ES-I3 (cell line): Measurements from ENCODE around the gene ARTN.

ENCODE experiments used
- H3K36me3 ChIP-seq: 2 replicates; pipeline ENCODE4 v1.6.1; 2013; ENCODE audit warnings: mild to moderate bottlenecking, low read length, control low read depth, moderate library complexity; ENCODE audit not compliant: insufficient read depth
- H3K4me1 ChIP-seq: 2 replicates; pipeline ENCODE4 v1.6.1; 2013; ENCODE audit warnings: mild to moderate bottlenecking, control low read depth, low read length; ENCODE audit not compliant: insufficient read depth
- H3K9ac ChIP-seq: 2 replicates; pipeline ENCODE4 v1.6.1; 2013; ENCODE audit warnings: low read depth, mild to moderate bottlenecking, low read length, moderate library complexity
- H3K9me3 ChIP-seq: 2 replicates; pipeline ENCODE4 v1.6.1; 2013; ENCODE audit warnings: mild to moderate bottlenecking, low read length, moderate library complexity; ENCODE audit not compliant: control insufficient read depth, insufficient read depth

Gene ARTN

GRCh38 chr1:43977376-43978263 is 44.0 kb downstream of the ARTN start:
- Histone ChIP-seq H3K4me1 (peaks cover 12% of the 10 kb centered on the region), H3K9me3 (no peaks in the 10 kb centered on the region), H3K36me3 (peaks cover 13% of the 10 kb centered on the region), H3K9ac (no peak overlapping the region)

GRCh38 chr1:43978264-43978550 is 44.6 kb downstream of the ARTN start:
- Histone ChIP-seq H3K4me1 (peaks cover 12% of the 10 kb centered on the region), H3K9ac (no peak overlapping the region), H3K36me3 (peaks cover 13% of the 10 kb centered on the region), H3K9me3 (no peaks in the 10 kb centered on the region)

- H3K4me1 ChIP-seq = peaks cover 12% of the 10 kb centered on the region
- peaks cover 13% of the 10 kb centered on the region for H3K36me3 ChIP-seq
- H3K9me3 ChIP-seq = no peaks in the 10 kb centered on the region
- peak within 1 kb of the TSS; percentile 84 for H3K9ac ChIP-seq
Measured at GRCh38 chr1:43978551-43979260, 45.1 kb downstream of the ARTN start, which contains the start of gene B4GALT2. TSS of gene B4GALT2 (plus strand) at chr1:43979210. CDS start at chr1:43981161, 1,951 bp downstream.

- Histone ChIP-seq H3K9ac (peak overlapping the region; percentile 54), H3K36me3 (peaks cover 13% of the 10 kb centered on the region), H3K9me3 (no peaks in the 10 kb centered on the region), H3K4me1 (peaks cover 12% of the 10 kb centered on the region)
Measured at GRCh38 chr1:43979261-43979527, 45.6 kb downstream of the ARTN start.

- Histone ChIP-seq H3K9ac (peak overlapping the region; percentile 54), H3K9me3 (no peaks in the 10 kb centered on the region), H3K36me3 (peaks cover 13% of the 10 kb centered on the region), H3K4me1 (peaks cover 12% of the 10 kb centered on the region)
Measured at GRCh38 chr1:43979528-43980254, 46.1 kb downstream of the ARTN start.

- Histone ChIP-seq H3K4me1 (peaks cover 12% of the 10 kb centered on the region), H3K9me3 (no peaks in the 10 kb centered on the region), H3K36me3 (peaks cover 13% of the 10 kb centered on the region), H3K9ac (peak overlapping the region; percentile 54)
Measured at GRCh38 chr1:43980255-43981134, 46.9 kb downstream of the ARTN start.

GRCh38 chr1:43981135-43981491 is 47.5 kb downstream of the ARTN start:
- no peak overlapping the region for H3K9ac ChIP-seq

GRCh38 chr1:43981636-43982035 is 48.0 kb downstream of the ARTN start:
- Histone ChIP-seq H3K9me3 (no peaks in the 10 kb centered on the region), H3K9ac (no peak overlapping the region), H3K36me3 (peaks cover 10% of the 10 kb centered on the region), H3K4me1 (peaks cover 9% of the 10 kb centered on the region; the same call in 1 of the 2 replicates)

More at GRCh38 chr1:43981135-43981491, 47.5 kb downstream of the ARTN start:
- peaks cover 13% of the 10 kb centered on the region for H3K36me3 ChIP-seq
- no peaks in the 10 kb centered on the region for H3K9me3 ChIP-seq
- peaks cover 9% of the 10 kb centered on the region; the same call in 1 of the 2 replicates for H3K4me1 ChIP-seq

- peaks cover 9% of the 10 kb centered on the region; the same call in 1 of the 2 replicates for H3K4me1 ChIP-seq
- no peaks in the 10 kb centered on the region for H3K9me3 ChIP-seq
- H3K9ac ChIP-seq = no peak overlapping the region
- peaks cover 4% of the 10 kb centered on the region for H3K36me3 ChIP-seq
Measured at GRCh38 chr1:43982241-43982640, 48.6 kb downstream of the ARTN start.

GRCh38 chr1:43982808-43983207 is 49.2 kb downstream of the ARTN start:
- Histone ChIP-seq H3K9ac (no peak overlapping the region), H3K36me3 (no peaks in the 10 kb centered on the region; the same call in 1 of the 2 replicates), H3K9me3 (no peaks in the 10 kb centered on the region), H3K4me1 (peaks cover 9% of the 10 kb centered on the region; the same call in 1 of the 2 replicates)

GRCh38 chr1:43983253-43983899 is 49.8 kb downstream of the ARTN start:
- no peaks in the 10 kb centered on the region for H3K9me3 ChIP-seq
- 0 out of 2 replicates have a peak, but pooled peaks cover 6% of the 10 kb centered on the region for H3K4me1 ChIP-seq
- no peaks in the 10 kb centered on the region; the same call in 1 of the 2 replicates for H3K36me3 ChIP-seq
- H3K9ac ChIP-seq = no peak overlapping the region

- Histone ChIP-seq H3K4me1 (0 out of 2 replicates have a peak, but pooled peaks cover 6% of the 10 kb centered on the region), H3K36me3 (no peaks in the 10 kb centered on the region; the same call in 1 of the 2 replicates), H3K9ac (no peak overlapping the region), H3K9me3 (no peaks in the 10 kb centered on the region)
Measured at GRCh38 chr1:43984855-43985254, 51.3 kb downstream of the ARTN start.

GRCh38 chr1:43985984-43986595 is 52.5 kb downstream of the ARTN start:
- Histone ChIP-seq H3K4me1 (no peaks in the 10 kb centered on the region), H3K9me3 (no peaks in the 10 kb centered on the region), H3K9ac (no peak overlapping the region), H3K36me3 (no peaks in the 10 kb centered on the region; the same call in 1 of the 2 replicates)
